ENCODE measurements around the gene ABI3BP.

ABI3BP gene

DNA sequence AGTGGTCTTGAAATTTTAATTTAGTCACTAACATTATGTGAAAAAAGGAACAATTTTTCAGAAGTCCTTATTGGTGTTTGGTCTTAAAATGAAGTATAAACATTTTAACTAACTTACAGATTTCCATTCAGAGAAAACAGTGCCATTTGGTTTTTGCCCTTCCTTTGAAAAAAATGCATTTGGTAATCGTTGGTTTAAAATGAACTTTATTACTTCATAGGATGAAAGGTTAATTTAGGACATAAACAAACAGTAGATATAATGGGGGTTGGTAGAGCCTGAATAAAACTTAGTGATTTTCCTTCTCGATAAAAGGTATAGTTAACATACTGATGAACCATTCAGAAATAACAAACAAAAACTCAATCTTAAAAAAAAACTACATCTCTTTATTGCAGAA, 244.3 kb downstream of the ABI3BP start:
- H3K36me3 ChIP-seq (ENCODE audit: insufficient read depth, low read length): peaks cover 61% of the 10 kb centered on the region
- no peak overlapping the region for H3K9ac ChIP-seq (ENCODE audit: low read length)

DNA sequence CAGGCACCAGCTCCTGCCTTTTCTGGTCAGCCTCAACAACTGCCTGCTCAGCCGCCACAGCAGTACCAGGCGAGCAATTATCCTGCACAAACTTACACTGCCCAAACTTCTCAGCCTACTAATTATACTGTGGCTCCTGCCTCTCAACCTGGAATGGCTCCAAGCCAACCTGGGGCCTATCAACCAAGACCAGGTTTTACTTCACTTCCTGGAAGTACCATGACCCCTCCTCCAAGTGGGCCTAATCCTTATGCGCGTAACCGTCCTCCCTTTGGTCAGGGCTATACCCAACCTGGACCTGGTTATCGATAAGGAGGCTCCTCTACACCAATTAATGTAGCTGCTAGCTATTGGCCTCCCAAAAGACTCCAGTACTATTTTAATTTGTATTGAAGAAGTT, 245.0 kb downstream of the ABI3BP start:
- no peak overlapping the region for H3K4me2 ChIP-seq (ENCODE audit: low read length)
- no peak overlapping the region for H2AFZ ChIP-seq (ENCODE audit: low read length)
- no peaks in the 10 kb centered on the region for H4K20me1 ChIP-seq (ENCODE audit: insufficient read depth, low read length)
- TF ChIP-seq EZH2 (IDR thresholded peaks at IDR 0.05; ENCODE audit: borderline replicate concordance, low read length): no peak
- TF ChIP-seq, protein P1, sequence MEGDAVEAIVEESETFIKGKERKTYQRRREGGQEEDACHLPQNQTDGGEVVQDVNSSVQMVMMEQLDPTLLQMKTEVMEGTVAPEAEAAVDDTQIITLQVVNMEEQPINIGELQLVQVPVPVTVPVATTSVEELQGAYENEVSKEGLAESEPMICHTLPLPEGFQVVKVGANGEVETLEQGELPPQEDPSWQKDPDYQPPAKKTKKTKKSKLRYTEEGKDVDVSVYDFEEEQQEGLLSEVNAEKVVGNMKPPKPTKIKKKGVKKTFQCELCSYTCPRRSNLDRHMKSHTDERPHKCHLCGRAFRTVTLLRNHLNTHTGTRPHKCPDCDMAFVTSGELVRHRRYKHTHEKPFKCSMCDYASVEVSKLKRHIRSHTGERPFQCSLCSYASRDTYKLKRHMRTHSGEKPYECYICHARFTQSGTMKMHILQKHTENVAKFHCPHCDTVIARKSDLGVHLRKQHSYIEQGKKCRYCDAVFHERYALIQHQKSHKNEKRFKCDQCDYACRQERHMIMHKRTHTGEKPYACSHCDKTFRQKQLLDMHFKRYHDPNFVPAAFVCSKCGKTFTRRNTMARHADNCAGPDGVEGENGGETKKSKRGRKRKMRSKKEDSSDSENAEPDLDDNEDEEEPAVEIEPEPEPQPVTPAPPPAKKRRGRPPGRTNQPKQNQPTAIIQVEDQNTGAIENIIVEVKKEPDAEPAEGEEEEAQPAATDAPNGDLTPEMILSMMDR (IDR thresholded peaks at IDR 0.05; ENCODE audit: low read length): no peak
- no peaks in the 10 kb centered on the region for H3F3A ChIP-seq (ENCODE audit: insufficient read depth, low read length)
- H3K4me3 ChIP-seq (ENCODE audit: low read depth, low read length, poor library complexity, severe bottlenecking): no peak overlapping the region
- H3K27me3 ChIP-seq (ENCODE audit: insufficient read depth, low read length): no peaks in the 10 kb centered on the region
- H3K79me2 ChIP-seq (ENCODE audit: insufficient read depth, low read length): no peaks in the 10 kb centered on the region
- no peak overlapping the region for H3K27ac ChIP-seq (ENCODE audit: low read depth, low read length, poor library complexity, severe bottlenecking)
- no peaks in the 10 kb centered on the region for H3K4me1 ChIP-seq (ENCODE audit: insufficient read depth, low read length, severe bottlenecking)
- no peaks in the 10 kb centered on the region for H3K9me3 ChIP-seq (ENCODE audit: low read length)
- peaks cover 61% of the 10 kb centered on the region for H3K36me3 ChIP-seq (ENCODE audit: insufficient read depth, low read length)
- H3K9ac ChIP-seq (ENCODE audit: low read length): no peak overlapping the region
- H3K9me2 ChIP-seq (ENCODE audit: low read depth, low read length): no peaks in the 10 kb centered on the region

More for the DNA sequence above, 244.3 kb downstream of the ABI3BP start:
- no peak for TF ChIP-seq EZH2 (IDR thresholded peaks at IDR 0.05; ENCODE audit: borderline replicate concordance, low read length)
- TF ChIP-seq, protein P1 (IDR thresholded peaks at IDR 0.05; ENCODE audit: low read length): no peak
- Histone ChIP-seq H3K79me2 (ENCODE audit: insufficient read depth, low read length) (no peaks in the 10 kb centered on the region), H3K27me3 (ENCODE audit: insufficient read depth, low read length) (no peaks in the 10 kb centered on the region), H3K27ac (ENCODE audit: low read depth, low read length, poor library complexity, severe bottlenecking) (no peak overlapping the region), H3K4me3 (ENCODE audit: low read depth, low read length, poor library complexity, severe bottlenecking) (no peak overlapping the region), H3K9me3 (ENCODE audit: low read length) (no peaks in the 10 kb centered on the region), H3K4me1 (ENCODE audit: insufficient read depth, low read length, severe bottlenecking) (no peaks in the 10 kb centered on the region), H3F3A (ENCODE audit: insufficient read depth, low read length) (no peaks in the 10 kb centered on the region), H4K20me1 (ENCODE audit: insufficient read depth, low read length) (no peaks in the 10 kb centered on the region), H2AFZ (ENCODE audit: low read length) (no peak overlapping the region), H3K9me2 (ENCODE audit: low read depth, low read length) (no peaks in the 10 kb centered on the region), H3K4me2 (ENCODE audit: low read length) (no peak overlapping the region)

DNA sequence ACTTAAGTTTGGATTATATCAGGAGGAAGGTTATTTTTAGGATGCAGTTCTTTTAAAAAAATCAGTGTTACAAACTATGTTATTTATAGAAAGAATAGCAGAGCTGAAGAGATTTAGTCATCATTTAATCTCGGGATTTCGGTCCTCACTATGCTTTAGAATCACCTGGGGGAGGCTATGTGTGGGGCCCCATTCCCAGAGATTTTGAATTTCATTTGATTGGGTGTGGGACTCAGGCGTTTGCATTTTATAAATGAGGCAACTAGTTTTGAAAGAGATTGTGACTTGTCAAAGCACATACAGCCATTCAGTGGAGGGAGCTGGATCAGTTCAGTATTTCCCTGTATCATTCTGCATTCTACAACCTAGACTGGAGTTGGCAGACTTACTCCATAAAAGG, 247.1 kb downstream of the ABI3BP start:
- Histone ChIP-seq H3K4me2 (ENCODE audit: low read length) (no peak overlapping the region), H3K79me2 (ENCODE audit: insufficient read depth, low read length) (no peaks in the 10 kb centered on the region), H3K9ac (ENCODE audit: low read length) (no peak overlapping the region), H3K9me3 (ENCODE audit: low read length) (no peaks in the 10 kb centered on the region), H2AFZ (ENCODE audit: low read length) (no peak overlapping the region), H3K27me3 (ENCODE audit: insufficient read depth, low read length) (no peaks in the 10 kb centered on the region), H3K4me1 (ENCODE audit: insufficient read depth, low read length, severe bottlenecking) (no peaks in the 10 kb centered on the region), H3K4me3 (ENCODE audit: low read depth, low read length, poor library complexity, severe bottlenecking) (no peak overlapping the region), H3K36me3 (ENCODE audit: insufficient read depth, low read length) (peaks cover 66% of the 10 kb centered on the region), H3K27ac (ENCODE audit: low read depth, low read length, poor library complexity, severe bottlenecking) (no peak overlapping the region), H3K9me2 (ENCODE audit: low read depth, low read length) (no peaks in the 10 kb centered on the region), H4K20me1 (ENCODE audit: insufficient read depth, low read length) (no peaks in the 10 kb centered on the region), H3F3A (ENCODE audit: insufficient read depth, low read length) (no peaks in the 10 kb centered on the region)
- TF ChIP-seq, protein P1 (IDR thresholded peaks at IDR 0.05; ENCODE audit: low read length): no peak
- TF ChIP-seq EZH2 (IDR thresholded peaks at IDR 0.05; ENCODE audit: borderline replicate concordance, low read length): no peak

Data from OCI-LY1 (cell line).